ENCODE results near the gene TMEM8B. TPM values are rescaled to one million over a fixed set of nuclear protein-coding genes. Genes with fewer than 3 reads are reported as not detected.
A peak's percentile ranks its signal among the peaks of the same experiment; 100 is the strongest.

Gene TMEM8B
- total RNA-seq, 1 experiment from 2014 or later, result 2.9 TPM

DNA sequence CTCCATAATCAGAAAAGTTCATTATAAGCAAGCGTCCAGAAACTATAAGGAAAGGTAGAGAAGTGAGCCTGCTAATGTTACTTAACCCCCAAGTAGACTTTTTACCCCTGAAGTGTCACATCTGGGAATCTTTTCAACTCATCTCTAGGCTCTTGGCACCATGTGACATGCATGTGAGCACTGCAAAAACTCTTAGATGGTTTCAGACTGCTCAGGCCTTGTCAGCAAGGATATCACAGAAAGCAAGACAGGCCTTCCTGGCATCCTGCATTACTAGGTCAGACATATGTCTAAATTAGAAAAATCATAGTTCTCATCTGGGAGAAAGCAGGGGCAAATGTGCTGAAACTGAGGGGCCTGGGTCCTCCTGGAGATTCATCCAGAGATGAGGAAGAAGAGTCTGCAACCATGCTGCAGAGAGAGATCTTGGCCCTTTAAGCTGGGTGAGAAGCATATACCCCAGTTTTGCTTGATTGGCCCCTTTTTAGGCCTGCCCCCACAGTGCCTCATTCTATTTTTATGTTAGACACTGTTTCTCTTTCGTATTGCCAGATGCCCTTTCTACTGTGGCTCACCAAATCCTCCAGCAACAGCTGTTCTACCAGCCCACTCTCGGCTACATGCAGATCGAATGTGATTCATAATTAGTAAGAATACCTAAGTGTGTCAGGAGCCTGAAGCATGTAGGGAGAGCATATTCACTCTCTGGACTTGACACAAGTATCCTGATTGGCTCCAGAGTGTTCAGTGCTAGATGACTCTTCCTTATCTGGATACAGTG, 19.0 kb downstream of the TMEM8B start:
- Histone ChIP-seq H4K20me1 (ENCODE audit: insufficient read depth, low read depth, low read length) (no peaks in the 10 kb centered on the region), H3K4me2 (ENCODE audit: low read depth, low read length, poor library complexity, severe bottlenecking) (peak overlapping the region; percentile 0), H3K27ac (ENCODE audit: low read length) (no peak overlapping the region), H3K9me3 (ENCODE audit: low read length) (no peaks in the 10 kb centered on the region), H3K36me3 (ENCODE audit: insufficient read depth, low read length) (no peaks in the 10 kb centered on the region), H2AFZ (ENCODE audit: low read length) (no peak overlapping the region), H3K9me2 (replicated peaks; ENCODE audit: insufficient read depth, low read length) (no peaks in the 10 kb centered on the region), H3K4me3 (ENCODE audit: low read length) (no peak overlapping the region), H3K79me2 (ENCODE audit: low read length) (no peaks in the 10 kb centered on the region), H3K27me3 (ENCODE audit: low read length) (no peaks in the 10 kb centered on the region), H3K4me1 (ENCODE audit: low read length) (peaks cover 22% of the 10 kb centered on the region), H3K9ac (ENCODE audit: low read length) (no peak overlapping the region)
- peak; percentile 49 for DNase-seq

DNA sequence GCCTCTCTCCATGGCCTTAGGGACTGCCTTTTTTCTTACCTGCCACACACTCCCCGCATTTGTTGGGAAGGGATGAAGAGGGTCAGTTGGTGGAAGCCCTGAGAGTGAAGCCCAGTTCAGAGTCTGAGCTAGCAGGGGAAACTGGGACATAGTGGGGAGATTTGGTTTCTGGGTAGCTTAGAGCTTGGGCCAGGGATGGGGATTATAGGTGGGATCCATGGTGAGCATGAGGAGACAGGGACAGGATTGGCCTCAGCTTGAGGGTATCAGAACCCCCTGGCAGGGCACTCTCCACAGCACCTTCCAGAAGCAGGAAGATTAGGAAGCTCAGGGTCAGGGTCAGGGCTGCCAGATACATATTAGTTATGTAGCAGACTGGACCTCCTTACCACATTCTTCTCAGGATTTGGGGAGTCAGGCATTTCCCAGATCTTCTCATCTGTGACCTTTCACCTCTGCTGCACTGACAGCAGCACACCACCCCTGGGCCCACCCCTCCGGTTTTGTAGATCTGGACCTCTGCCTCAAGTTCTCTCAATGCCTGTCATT, 23.3 kb downstream of the TMEM8B start:
- no peak for DNase-seq
- Histone ChIP-seq H3K4me3 (ENCODE audit: low read length) (no peak overlapping the region), H3K79me2 (ENCODE audit: low read length) (no peaks in the 10 kb centered on the region), H3K4me1 (ENCODE audit: low read length) (peaks cover 7% of the 10 kb centered on the region), H2AFZ (ENCODE audit: low read length) (no peak overlapping the region), H3K36me3 (ENCODE audit: insufficient read depth, low read length) (no peaks in the 10 kb centered on the region), H3K4me2 (ENCODE audit: low read depth, low read length, poor library complexity, severe bottlenecking) (no peak overlapping the region), H3K9me2 (replicated peaks; ENCODE audit: insufficient read depth, low read length) (no peaks in the 10 kb centered on the region), H3K9me3 (ENCODE audit: low read length) (no peaks in the 10 kb centered on the region), H3K27me3 (ENCODE audit: low read length) (no peaks in the 10 kb centered on the region), H3K27ac (ENCODE audit: low read length) (no peak overlapping the region), H3K9ac (ENCODE audit: low read length) (no peak overlapping the region), H4K20me1 (ENCODE audit: insufficient read depth, low read depth, low read length) (no peaks in the 10 kb centered on the region)

DNA sequence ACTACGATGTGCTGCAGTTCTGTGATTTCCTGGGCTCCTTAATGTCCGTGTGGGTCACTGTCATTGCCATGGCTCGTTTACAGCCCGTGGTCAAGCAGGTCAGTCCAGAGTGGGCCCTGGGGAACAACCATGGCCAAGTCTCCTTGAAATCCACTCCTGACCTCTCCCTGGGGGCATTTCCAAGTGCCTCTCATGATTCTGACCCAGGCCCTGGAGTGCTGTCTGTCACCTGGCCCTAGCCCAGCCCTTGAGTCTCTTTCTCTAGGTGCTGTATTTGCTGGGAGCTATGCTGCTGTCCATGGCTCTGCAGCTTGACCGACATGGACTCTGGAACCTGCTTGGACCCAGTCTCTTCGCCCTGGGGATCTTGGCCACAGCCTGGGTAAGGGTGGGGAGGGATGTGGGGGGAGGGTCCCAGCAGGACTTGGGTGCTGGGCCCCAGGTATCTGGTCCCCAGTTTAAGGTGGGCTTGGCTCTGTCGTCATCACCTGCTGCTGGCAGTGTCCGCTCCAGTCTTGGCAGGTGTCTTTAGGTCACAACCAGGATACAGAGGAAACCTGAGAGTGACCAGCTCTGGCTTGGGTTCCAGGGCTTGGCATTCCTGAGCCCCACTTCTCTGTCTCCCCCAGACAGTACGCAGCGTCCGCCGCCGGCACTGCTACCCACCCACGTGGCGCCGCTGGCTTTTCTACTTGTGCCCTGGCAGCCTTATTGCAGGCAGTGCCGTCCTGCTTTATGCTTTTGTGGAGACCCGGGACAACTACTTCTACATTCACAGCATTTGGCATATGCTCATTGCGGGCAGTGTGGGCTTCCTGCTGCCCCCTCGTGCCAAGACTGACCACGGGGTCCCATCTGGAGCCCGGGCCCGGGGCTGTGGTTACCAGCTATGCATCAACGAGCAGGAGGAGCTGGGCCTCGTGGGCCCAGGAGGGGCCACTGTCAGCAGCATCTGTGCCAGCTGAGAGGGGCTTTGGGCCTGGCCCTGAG, 24.1 kb downstream of the TMEM8B start:
- Histone ChIP-seq H4K20me1 (ENCODE audit: insufficient read depth, low read depth, low read length) (no peaks in the 10 kb centered on the region), H3K27me3 (ENCODE audit: low read length) (no peaks in the 10 kb centered on the region), H3K79me2 (ENCODE audit: low read length) (no peaks in the 10 kb centered on the region), H3K4me2 (ENCODE audit: low read depth, low read length, poor library complexity, severe bottlenecking) (no peak overlapping the region), H3K9me2 (replicated peaks; ENCODE audit: insufficient read depth, low read length) (no peaks in the 10 kb centered on the region), H2AFZ (ENCODE audit: low read length) (no peak overlapping the region), H3K27ac (ENCODE audit: low read length) (no peak overlapping the region), H3K4me3 (ENCODE audit: low read length) (no peak overlapping the region), H3K4me1 (ENCODE audit: low read length) (peaks cover 3% of the 10 kb centered on the region), H3K9me3 (ENCODE audit: low read length) (no peaks in the 10 kb centered on the region), H3K9ac (ENCODE audit: low read length) (no peak overlapping the region), H3K36me3 (ENCODE audit: insufficient read depth, low read length) (no peaks in the 10 kb centered on the region)
- DNase-seq, result no peak

DNA sequence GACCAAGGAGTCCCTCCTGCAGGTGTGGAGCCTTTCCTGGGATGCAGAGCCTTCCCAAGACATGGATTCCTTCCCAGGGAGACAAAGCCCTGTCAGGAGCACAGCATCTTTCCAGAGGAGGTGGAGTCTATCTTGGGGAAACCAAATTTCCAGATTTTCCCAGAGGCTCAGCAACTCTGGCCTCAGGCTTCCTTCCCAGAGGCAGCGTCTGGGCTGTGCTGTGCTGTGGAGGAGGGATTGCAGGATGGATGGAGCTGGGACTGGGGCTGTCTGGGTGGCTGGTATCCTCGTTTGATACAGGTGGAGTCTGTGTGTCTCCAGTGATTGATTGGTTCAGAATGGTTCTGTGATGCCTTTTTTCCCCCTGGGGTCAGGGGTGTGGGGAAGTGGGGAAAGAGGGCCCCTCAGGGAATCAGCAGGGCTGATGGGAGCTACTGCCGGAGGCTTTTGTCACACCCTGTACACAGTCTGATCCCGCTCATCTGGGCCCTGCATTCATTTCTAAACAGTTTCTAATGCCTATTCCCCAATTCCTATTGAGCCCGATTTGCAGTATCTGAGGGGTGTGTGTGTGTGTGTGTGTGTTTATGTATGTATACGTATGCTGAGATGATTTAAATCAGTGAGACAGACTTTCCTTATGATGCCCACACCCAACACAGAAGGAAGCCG, 25.2 kb downstream of the TMEM8B start:
- Histone ChIP-seq H3K4me3 (ENCODE audit: low read length) (no peak overlapping the region), H3K9me2 (replicated peaks; ENCODE audit: insufficient read depth, low read length) (no peaks in the 10 kb centered on the region), H3K79me2 (ENCODE audit: low read length) (no peaks in the 10 kb centered on the region), H3K4me2 (ENCODE audit: low read depth, low read length, poor library complexity, severe bottlenecking) (no peak overlapping the region), H3K9me3 (ENCODE audit: low read length) (no peaks in the 10 kb centered on the region), H3K36me3 (ENCODE audit: insufficient read depth, low read length) (no peaks in the 10 kb centered on the region), H2AFZ (ENCODE audit: low read length) (no peak overlapping the region), H3K27me3 (ENCODE audit: low read length) (no peaks in the 10 kb centered on the region), H4K20me1 (ENCODE audit: insufficient read depth, low read depth, low read length) (no peaks in the 10 kb centered on the region), H3K9ac (ENCODE audit: low read length) (no peak overlapping the region), H3K27ac (ENCODE audit: low read length) (no peak overlapping the region), H3K4me1 (ENCODE audit: low read length) (no peaks in the 10 kb centered on the region)
- no peak for DNase-seq

DNA sequence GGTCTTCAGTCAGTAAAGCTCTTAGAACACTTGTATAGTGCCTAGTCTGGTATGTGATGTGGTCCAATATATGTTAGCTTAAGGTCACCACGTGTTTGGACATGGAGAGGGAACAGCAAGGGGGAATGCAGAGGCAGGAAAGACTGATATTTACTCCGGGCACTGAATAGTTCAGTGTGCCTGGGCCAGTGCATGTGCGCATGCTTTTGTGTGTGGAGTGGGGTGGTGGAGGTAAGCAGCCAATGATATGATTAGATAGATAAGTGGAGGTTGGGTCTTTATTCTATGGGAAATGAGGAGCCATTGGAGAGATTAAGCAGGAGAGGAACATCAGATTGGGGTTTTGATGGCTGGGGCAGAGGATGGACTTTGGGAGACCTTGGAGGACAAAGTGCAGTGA, 27.2 kb downstream of the TMEM8B start:
- Histone ChIP-seq H3K27me3 (ENCODE audit: low read length) (no peaks in the 10 kb centered on the region), H3K27ac (ENCODE audit: low read length) (no peak overlapping the region), H3K9me2 (replicated peaks; ENCODE audit: insufficient read depth, low read length) (no peaks in the 10 kb centered on the region), H4K20me1 (ENCODE audit: insufficient read depth, low read depth, low read length) (no peaks in the 10 kb centered on the region), H3K4me2 (ENCODE audit: low read depth, low read length, poor library complexity, severe bottlenecking) (no peak overlapping the region), H3K9me3 (ENCODE audit: low read length) (no peaks in the 10 kb centered on the region), H2AFZ (ENCODE audit: low read length) (no peak overlapping the region), H3K36me3 (ENCODE audit: insufficient read depth, low read length) (no peaks in the 10 kb centered on the region), H3K4me3 (ENCODE audit: low read length) (no peak overlapping the region), H3K4me1 (ENCODE audit: low read length) (no peaks in the 10 kb centered on the region), H3K79me2 (ENCODE audit: low read length) (no peaks in the 10 kb centered on the region), H3K9ac (ENCODE audit: low read length) (no peak overlapping the region)
- DNase-seq, result no peak

DNA sequence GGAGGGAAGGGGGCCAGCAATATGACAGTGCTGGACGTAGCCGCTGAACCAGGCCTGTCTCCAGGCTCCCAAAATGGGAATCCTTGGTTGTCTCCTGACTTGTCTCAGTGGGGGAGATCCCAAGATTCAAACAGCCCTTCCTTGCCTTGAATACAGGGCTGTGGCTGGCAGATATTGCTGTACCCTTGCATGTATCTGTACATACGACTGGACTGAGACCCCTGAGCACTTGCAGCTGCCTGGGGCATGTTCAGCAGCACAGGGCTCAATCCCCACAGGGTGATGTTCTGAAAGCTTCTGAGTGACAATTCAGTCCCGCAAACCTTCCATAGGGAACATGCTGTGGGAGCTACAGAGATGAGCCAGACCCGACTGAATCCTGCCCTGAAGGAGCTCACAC, 27.9 kb downstream of the TMEM8B start:
- no peak overlapping the region for H3K9ac ChIP-seq (ENCODE audit: low read length)
- no peak overlapping the region for H2AFZ ChIP-seq (ENCODE audit: low read length)
- no peaks in the 10 kb centered on the region for H3K9me3 ChIP-seq (ENCODE audit: low read length)
- no peak for DNase-seq
- no peak overlapping the region for H3K4me3 ChIP-seq (ENCODE audit: low read length)
- no peaks in the 10 kb centered on the region for H3K4me1 ChIP-seq (ENCODE audit: low read length)
- no peak overlapping the region for H3K4me2 ChIP-seq (ENCODE audit: low read depth, low read length, poor library complexity, severe bottlenecking)
- no peaks in the 10 kb centered on the region for H4K20me1 ChIP-seq (ENCODE audit: insufficient read depth, low read depth, low read length)
- no peak overlapping the region for H3K27ac ChIP-seq (ENCODE audit: low read length)
- no peaks in the 10 kb centered on the region for H3K79me2 ChIP-seq (ENCODE audit: low read length)
- H3K27me3 ChIP-seq (ENCODE audit: low read length), result no peaks in the 10 kb centered on the region
- no peaks in the 10 kb centered on the region for H3K36me3 ChIP-seq (ENCODE audit: insufficient read depth, low read length)
- no peaks in the 10 kb centered on the region for H3K9me2 ChIP-seq (replicated peaks; ENCODE audit: insufficient read depth, low read length)

DNA sequence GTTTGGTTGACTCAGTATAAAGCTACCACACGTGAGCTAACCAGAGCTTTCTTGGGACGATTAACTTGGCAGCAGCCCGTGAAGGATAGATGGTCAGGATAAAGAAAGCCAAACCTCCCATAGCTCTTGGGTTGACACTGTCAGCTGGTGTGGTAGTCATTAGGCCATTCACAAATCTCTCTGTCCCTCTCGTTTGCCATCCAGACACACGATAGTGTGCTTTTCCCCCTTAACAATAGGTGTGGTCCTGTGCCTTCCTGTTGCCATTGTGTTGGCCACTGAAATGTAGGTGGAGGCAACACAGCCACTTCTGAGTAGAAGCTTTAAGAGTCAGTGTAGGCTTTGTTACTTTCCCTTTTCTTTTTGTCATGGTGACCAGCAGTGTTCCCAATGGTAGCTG, 29.4 kb downstream of the TMEM8B start:
- Histone ChIP-seq H3K36me3 (ENCODE audit: insufficient read depth, low read length) (no peaks in the 10 kb centered on the region), H3K27me3 (ENCODE audit: low read length) (no peaks in the 10 kb centered on the region), H3K79me2 (ENCODE audit: low read length) (no peaks in the 10 kb centered on the region), H3K9ac (ENCODE audit: low read length) (no peak overlapping the region), H3K9me3 (ENCODE audit: low read length) (no peaks in the 10 kb centered on the region), H3K4me2 (ENCODE audit: low read depth, low read length, poor library complexity, severe bottlenecking) (no peak overlapping the region), H3K9me2 (replicated peaks; ENCODE audit: insufficient read depth, low read length) (no peaks in the 10 kb centered on the region), H2AFZ (ENCODE audit: low read length) (no peak overlapping the region), H3K4me1 (ENCODE audit: low read length) (no peaks in the 10 kb centered on the region), H3K4me3 (ENCODE audit: low read length) (no peak overlapping the region), H3K27ac (ENCODE audit: low read length) (no peak overlapping the region), H4K20me1 (ENCODE audit: insufficient read depth, low read depth, low read length) (no peaks in the 10 kb centered on the region)
- DNase-seq, result no peak

Measured in Karpas-422 (cell line).